Rectal smooth muscle tissue (tissue), 1 donor: ENCODE results near the gene SPTLC1.

Experiments
- H3K27ac ChIP-seq: one replicate; pipeline ENCODE4 v1.7.0; 2013; ENCODE audit warnings: low read depth, low read length, inconsistent platforms
- H3K27me3 ChIP-seq: one replicate; pipeline ENCODE4 v1.7.0; 2013; ENCODE audit warnings: low read length; ENCODE audit not compliant: control insufficient read depth, insufficient read depth
- H3K36me3 ChIP-seq: one replicate; pipeline ENCODE4 v1.7.0; 2013; ENCODE audit warnings: low read length; ENCODE audit not compliant: control insufficient read depth, insufficient read depth
- H3K4me1 ChIP-seq: one replicate; pipeline ENCODE4 v1.7.0; 2013; ENCODE audit warnings: low read length; ENCODE audit not compliant: control insufficient read depth, insufficient read depth
- H3K4me3 ChIP-seq: one replicate; pipeline ENCODE4 v1.7.0; 2013; ENCODE audit warnings: low read length
- H3K9ac ChIP-seq: one replicate; pipeline ENCODE4 v1.7.0; 2013; ENCODE audit warnings: low read length

The SPTLC1 gene

DNA sequence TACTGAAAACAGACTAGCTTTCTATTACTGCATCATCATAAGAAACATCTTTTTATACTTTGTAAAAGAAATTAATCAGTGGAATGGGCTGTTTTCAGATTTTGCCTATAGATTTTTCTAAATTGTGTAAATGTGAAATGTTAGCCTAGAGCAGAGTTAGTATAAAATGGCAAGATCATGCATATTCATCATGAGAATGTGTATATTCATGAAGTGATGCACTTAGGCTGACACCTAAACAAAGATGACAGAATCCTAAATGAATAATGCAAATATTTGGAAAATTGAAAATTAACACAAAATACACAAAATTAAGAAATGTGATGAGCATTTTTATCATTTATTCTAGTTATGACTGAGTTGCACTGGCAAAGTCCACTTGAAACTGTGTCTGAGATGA lies 57.2 kb downstream of the SPTLC1 start:
- Histone ChIP-seq H3K27ac (no peak overlapping the region), H3K9ac (no peak overlapping the region), H3K36me3 (no peaks in the 10 kb centered on the region), H3K4me3 (no peak overlapping the region), H3K27me3 (no peaks in the 10 kb centered on the region), H3K4me1 (no peaks in the 10 kb centered on the region)

DNA sequence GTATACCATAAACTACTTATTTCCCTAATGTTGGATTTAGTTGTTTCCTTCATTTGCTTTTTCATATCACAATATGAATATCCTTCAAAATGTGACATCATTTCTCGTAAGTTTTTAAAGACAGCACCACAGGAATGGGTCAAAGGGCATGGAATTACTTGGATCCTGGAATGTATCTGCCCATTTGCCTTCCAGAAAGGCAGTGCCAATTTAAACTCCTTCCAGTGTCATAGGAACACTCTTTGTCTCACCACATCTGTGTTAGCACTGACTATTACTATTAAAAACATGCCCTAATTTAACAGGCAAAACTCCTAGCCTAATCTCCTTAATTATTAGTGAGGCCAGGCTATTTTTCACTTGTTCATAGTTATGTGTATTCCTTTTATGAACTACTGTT lies 58.0 kb downstream of the SPTLC1 start:
- Histone ChIP-seq H3K27me3 (no peaks in the 10 kb centered on the region), H3K36me3 (no peaks in the 10 kb centered on the region), H3K4me1 (no peaks in the 10 kb centered on the region), H3K27ac (no peak overlapping the region), H3K9ac (no peak overlapping the region), H3K4me3 (no peak overlapping the region)

DNA sequence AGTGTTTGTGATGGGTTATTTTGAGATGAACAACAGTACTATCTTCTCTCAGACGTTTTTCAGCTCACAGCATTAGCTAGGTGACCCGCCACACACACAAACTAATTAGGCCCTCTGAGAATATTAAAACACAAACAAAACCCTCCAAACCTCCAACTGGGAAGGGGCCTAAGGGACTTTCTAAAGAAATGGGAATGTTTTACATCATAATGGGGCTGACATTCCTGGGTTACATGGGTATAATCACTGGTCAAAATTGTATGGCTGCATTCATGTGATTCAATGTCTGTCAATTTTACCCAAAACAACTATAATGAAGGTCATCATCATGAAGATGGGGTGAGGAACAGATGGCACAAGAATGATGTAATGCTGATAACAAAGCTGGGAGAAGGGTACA lies 59.6 kb downstream of the SPTLC1 start:
- H3K9ac ChIP-seq: no peak overlapping the region
- no peaks in the 10 kb centered on the region for H3K4me1 ChIP-seq
- no peaks in the 10 kb centered on the region for H3K36me3 ChIP-seq
- H3K27ac ChIP-seq: no peak overlapping the region
- no peaks in the 10 kb centered on the region for H3K27me3 ChIP-seq
- no peak overlapping the region for H3K4me3 ChIP-seq

DNA sequence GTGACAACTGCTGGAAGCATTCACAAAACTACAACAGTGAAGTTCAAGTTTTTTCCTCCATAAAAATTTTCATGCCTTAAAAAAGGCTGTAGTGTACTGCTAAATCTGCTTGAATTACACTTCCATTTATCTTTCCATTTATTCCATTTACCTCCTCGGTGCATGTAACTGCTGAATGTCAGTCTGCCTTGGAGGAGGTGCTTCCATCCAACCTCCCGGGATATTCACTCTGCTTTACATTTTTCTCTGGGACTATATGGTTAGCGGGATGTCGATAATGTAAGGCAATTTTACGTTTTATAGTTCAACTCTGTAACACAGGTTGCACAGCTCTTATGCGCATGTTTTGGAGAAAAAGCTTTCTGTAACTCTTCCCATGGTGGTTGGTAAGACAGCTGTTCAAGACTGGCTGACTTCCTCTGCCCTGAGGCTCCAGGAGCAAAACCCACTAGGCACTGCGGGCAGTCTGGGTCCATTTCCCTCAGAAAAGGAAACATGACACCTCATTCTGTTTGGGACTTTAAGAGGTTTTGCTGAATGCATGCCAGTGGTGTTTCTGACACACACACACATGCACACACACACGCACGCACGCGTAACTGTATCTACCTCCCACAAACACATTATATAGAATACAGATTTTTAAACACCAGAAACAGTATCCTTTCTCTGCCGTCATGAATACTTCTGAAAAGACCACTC lies 66.1 kb downstream of the SPTLC1 start:
- peaks cover 16% of the 10 kb centered on the region for H3K36me3 ChIP-seq
- H3K4me1 ChIP-seq: no peaks in the 10 kb centered on the region
- no peak overlapping the region for H3K27ac ChIP-seq

DNA sequence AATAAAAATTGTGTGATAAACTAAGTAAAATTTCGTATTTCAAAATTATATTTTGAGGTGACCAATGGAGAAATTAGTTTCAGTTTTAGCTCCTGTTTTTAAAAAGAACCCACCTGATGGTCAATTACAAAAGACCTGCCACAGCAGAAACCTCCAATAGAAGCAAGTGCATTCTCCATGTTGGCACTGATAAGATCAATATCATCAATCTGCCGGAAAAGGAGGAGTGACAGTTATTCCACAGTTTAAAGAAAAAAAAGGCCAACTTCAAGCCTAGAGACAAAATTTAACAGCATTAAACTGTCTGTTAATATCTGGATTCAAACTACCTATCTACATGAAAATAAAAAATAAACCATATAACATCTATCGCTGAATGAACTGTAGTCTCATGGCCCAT lies 67.7 kb downstream of the SPTLC1 start:
- no peak overlapping the region for H3K4me3 ChIP-seq
- no peak overlapping the region for H3K27ac ChIP-seq
- no peaks in the 10 kb centered on the region for H3K4me1 ChIP-seq
- peaks cover 28% of the 10 kb centered on the region for H3K36me3 ChIP-seq
- H3K27me3 ChIP-seq: no peaks in the 10 kb centered on the region
- no peak overlapping the region for H3K9ac ChIP-seq

More for the DNA sequence above, 66.1 kb downstream of the SPTLC1 start:
- Histone ChIP-seq H3K9ac (no peak overlapping the region), H3K4me3 (no peak overlapping the region), H3K27me3 (no peaks in the 10 kb centered on the region)

DNA sequence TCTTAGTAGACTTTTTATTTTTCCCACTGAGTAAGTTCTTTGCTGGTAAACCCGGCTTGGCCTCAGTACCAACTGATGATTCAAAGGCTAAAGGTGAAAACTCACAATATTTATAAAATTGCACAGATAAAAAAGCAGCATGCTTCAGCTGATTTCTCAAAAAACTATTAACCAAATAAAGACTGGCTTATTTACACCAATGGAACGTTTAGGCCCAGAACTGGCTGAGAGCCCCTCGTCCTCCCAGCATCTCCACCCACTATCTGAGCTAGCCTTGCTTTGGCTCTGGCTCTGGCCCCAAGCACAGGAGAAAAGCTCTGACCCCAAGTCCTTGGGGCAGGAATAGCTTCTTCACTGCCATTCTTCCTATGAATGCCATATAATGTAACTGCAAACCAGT lies 68.5 kb downstream of the SPTLC1 start:
- Histone ChIP-seq H3K36me3 (peaks cover 28% of the 10 kb centered on the region), H3K27ac (no peak overlapping the region), H3K27me3 (no peaks in the 10 kb centered on the region), H3K4me1 (no peaks in the 10 kb centered on the region), H3K9ac (no peak overlapping the region), H3K4me3 (no peak overlapping the region)

DNA sequence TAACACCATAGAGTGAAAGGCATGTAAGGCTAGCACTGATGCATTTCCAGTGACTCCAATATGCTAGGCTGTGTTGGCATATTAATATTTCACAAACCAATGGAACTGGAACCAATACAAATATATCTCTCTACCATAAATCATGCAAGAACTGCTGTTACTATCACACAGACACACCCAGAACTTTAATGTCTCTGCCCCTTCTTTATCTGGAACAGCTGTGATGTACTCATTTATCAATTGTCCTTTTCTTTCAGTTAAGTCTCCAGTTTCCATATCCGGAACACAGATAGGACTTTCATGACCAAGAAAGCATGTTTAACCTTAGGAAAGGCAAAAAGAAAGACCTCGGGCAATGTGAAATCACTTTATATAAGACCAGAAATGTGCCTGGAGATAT lies 70.3 kb downstream of the SPTLC1 start:
- H3K27ac ChIP-seq: no peak overlapping the region
- no peak overlapping the region for H3K9ac ChIP-seq
- H3K4me1 ChIP-seq: no peaks in the 10 kb centered on the region
- peaks cover 28% of the 10 kb centered on the region for H3K36me3 ChIP-seq
- no peak overlapping the region for H3K4me3 ChIP-seq
- no peaks in the 10 kb centered on the region for H3K27me3 ChIP-seq

DNA sequence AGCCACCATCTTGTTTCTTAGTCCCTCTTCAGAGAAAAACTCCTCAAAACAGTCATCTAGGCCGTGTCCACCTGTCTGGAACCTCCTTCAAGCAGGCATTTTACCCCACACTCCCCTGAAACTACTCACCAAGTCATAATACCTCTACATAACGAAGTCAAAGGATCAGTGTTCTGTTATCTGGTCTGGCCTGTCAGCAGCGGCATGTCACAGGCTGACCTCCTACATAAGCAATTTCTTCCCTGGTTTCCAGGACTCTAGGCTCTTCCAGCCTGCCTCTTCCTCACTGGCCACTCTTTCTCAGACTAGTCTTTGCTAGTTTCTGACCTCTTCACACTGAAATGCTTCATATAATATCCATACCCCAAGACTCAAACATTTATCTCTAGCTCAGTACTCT lies 72.2 kb downstream of the SPTLC1 start:
- H3K4me1 ChIP-seq: no peaks in the 10 kb centered on the region
- H3K9ac ChIP-seq: no peak overlapping the region
- no peaks in the 10 kb centered on the region for H3K27me3 ChIP-seq
- no peak overlapping the region for H3K4me3 ChIP-seq
- peaks cover 22% of the 10 kb centered on the region for H3K36me3 ChIP-seq
- no peak overlapping the region for H3K27ac ChIP-seq

DNA sequence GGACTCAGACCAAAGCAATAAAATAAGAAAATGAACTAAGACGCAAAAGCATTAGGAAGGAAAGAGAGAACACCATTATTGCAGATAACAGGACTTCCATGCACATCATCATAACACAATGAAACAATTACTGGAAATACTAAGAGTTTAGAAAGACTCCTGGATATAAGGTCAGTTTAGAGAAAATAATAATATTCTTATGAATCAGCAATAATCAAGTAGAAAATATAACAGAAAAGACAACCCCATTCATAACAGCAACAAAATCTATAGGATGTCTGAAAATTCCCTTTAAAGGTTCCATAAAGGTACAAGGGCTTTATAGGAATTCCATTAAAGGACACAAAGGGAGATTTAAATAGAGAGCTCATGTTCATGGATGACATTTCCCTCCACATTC lies 73.0 kb downstream of the SPTLC1 start:
- no peaks in the 10 kb centered on the region for H3K27me3 ChIP-seq
- H3K27ac ChIP-seq: no peak overlapping the region
- no peak overlapping the region for H3K4me3 ChIP-seq
- H3K4me1 ChIP-seq: peaks cover 6% of the 10 kb centered on the region
- peaks cover 22% of the 10 kb centered on the region for H3K36me3 ChIP-seq
- H3K9ac ChIP-seq: no peak overlapping the region

DNA sequence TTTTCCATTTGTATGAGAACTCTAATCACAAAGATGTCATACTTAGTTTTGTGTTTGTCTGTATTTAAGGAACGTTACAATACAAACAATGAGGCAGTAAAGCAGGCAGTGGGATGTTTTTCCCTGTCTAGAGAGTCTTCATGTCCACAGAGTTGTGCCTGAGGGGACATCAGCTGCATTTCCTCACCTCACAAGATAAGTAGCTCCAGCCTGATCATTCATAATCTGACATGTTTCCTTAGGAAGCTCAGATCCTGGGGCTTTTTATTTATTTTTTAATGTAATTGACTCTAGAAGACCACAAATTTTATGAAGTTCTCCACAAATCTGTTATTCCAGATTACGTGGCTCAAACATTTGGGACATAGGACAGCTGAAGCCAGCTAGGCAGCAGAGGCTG lies 78.5 kb downstream of the SPTLC1 start:
- Histone ChIP-seq H3K27me3 (no peaks in the 10 kb centered on the region), H3K36me3 (peaks cover 5% of the 10 kb centered on the region), H3K27ac (peak overlapping the region; percentile 90), H3K4me3 (no peak overlapping the region), H3K9ac (no peak overlapping the region), H3K4me1 (peaks cover 27% of the 10 kb centered on the region)

DNA sequence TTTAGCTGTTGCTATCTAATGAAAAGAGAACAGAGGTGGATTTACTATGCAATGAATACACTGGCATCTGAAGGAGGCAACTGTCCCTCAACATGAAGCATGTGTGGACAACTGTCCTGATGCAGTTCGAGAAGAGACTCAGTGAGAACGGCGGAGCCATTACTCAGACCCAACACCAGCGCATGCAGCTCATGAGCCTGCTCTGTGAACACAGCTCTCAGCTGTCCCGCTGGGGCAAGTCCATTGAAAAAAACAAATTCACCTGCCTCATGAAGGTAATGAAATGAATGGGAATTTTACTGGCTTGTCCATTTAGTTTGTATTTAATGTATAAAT lies 78.8 kb downstream of the SPTLC1 start:
- H3K27me3 ChIP-seq: no peaks in the 10 kb centered on the region
- H3K9ac ChIP-seq: no peak overlapping the region
- peaks cover 5% of the 10 kb centered on the region for H3K36me3 ChIP-seq
- peak overlapping the region; percentile 90 for H3K27ac ChIP-seq
- H3K4me1 ChIP-seq: peaks cover 27% of the 10 kb centered on the region
- no peak overlapping the region for H3K4me3 ChIP-seq

DNA sequence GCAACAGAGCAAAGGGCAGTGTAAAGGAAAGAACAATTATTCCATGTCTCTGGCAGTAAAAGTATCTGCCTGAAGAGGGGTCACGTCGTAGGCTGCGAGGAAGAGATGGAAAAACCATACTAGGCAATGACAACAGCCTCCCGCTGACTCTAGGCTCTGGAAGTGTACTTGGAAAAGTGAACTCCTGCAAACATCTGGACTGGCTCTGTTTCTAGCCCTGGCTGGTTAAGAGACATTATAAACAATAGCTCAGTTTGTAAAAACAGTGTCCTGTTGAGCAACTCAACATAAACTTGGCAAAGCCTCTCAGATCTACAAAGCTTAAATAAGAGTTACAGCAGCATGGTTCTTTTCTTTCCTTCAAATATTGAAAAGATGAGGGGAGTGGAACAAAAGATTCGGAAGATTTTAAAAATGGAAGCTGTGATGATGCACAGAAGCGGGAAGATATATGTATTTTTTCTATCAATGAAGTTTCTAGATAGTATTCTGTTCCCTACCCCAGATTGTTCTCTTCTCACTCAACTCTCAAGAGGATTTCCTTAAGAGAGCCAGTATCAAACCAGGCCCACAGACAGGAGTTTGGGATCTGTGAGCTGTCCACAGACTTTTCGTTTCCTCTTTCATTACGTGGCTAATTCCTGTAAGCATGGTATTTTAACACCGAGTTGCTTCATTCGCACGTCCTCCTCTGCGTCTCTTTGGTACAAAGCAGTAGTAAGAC lies 79.4 kb downstream of the SPTLC1 start:
- Histone ChIP-seq H3K9ac (no peak overlapping the region), H3K27me3 (no peaks in the 10 kb centered on the region), H3K36me3 (peaks cover 5% of the 10 kb centered on the region), H3K4me3 (no peak overlapping the region), H3K27ac (peak overlapping the region; percentile 90), H3K4me1 (peaks cover 27% of the 10 kb centered on the region)

DNA sequence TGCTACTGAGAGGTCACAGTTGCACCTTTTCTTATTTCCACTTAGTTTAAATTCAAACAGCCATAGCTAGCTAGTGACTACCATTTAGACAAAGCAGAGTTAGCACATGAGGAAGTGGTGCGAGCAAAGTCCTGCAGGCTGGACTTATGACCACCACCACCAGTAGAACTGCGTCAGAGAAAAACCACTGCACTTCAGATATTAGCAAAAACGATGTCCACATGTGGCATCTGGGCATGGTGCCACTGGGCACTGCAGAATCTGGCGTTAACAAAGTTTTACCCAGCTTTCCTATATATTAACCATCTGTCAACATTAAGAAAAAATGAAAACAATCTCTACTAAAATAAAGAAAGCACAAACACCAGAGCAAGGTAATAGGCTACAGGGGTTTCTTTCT lies 80.1 kb downstream of the SPTLC1 start:
- Histone ChIP-seq H3K9ac (no peak overlapping the region), H3K27ac (peak overlapping the region; percentile 90)

More for the DNA sequence above, 80.1 kb downstream of the SPTLC1 start:
- H3K36me3 ChIP-seq: peaks cover 8% of the 10 kb centered on the region
- no peaks in the 10 kb centered on the region for H3K27me3 ChIP-seq
- H3K4me3 ChIP-seq: no peak overlapping the region
- peaks cover 27% of the 10 kb centered on the region for H3K4me1 ChIP-seq
